ENCODE measurements around the gene REEP3.

Gene REEP3

GRCh38 chr10:63502832-63503231 is 18.4 kb upstream of the REEP3 start:
- peaks cover 9% of the 10 kb centered on the region for H3K4me1 ChIP-seq (ENCODE audit: control insufficient read depth, insufficient read depth, low read length)
- no peaks in the 10 kb centered on the region; a peak in 1 of 3 replicates for H3K36me3 ChIP-seq (ENCODE audit: control insufficient read depth in 2 of 2, insufficient read depth in 1 of 2, low read length in 2 of 2)
- ChIA-PET CTCF (interaction anchor here (0.6 kb wide), 2 partner anchors 110 to 817 kb away, joined by 3 read pairs; no protein-coding TSS in a partner anchor), POLR2A (interaction anchor here (0.7 kb wide), 1 partner anchor 128 kb away, joined by 8 read pairs; no protein-coding TSS in a partner anchor)
- no peak overlapping the region for H3K4me3 ChIP-seq (ENCODE audit: low read depth, low read length)
- TF ChIP-seq PRDM2 (tag by site-specific recombination; IDR thresholded peaks at IDR 0.05; ENCODE audit: borderline replicate concordance) (no peak), ZNF664 (tag by site-specific recombination; IDR thresholded peaks at IDR 0.05) (peak; percentile 46; the same call in 1 of the 2 replicates)
- H3K9me3 ChIP-seq (ENCODE audit: control insufficient read depth, insufficient read depth, low read depth, low read length) = no peaks in the 10 kb centered on the region
- H3K27ac ChIP-seq (ENCODE audit: extremely low read depth, low read depth, low read length) = no peak overlapping the region

GRCh38 chr10:63503395-63503794 is 17.8 kb upstream of the REEP3 start:
- ChIA-PET POLR2A (interaction anchor here (0.9 kb wide), 1 partner anchor 18 kb away, joined by 3 read pairs; the partner anchor contains the start of gene REEP3), CTCF (interaction anchor here (0.6 kb wide), 1 partner anchor 110 kb away, joined by 3 read pairs; no protein-coding TSS in a partner anchor)
- Histone ChIP-seq H3K9me3 (ENCODE audit: control insufficient read depth, insufficient read depth, low read depth, low read length) (no peaks in the 10 kb centered on the region), H3K27ac (ENCODE audit: extremely low read depth, low read depth, low read length) (no peak overlapping the region), H3K4me1 (ENCODE audit: control insufficient read depth, insufficient read depth, low read length) (peaks cover 7% of the 10 kb centered on the region; the same call in 1 of the 2 replicates), H3K4me3 (ENCODE audit: low read depth, low read length) (no peak overlapping the region), H3K36me3 (ENCODE audit: control insufficient read depth in 2 of 2, insufficient read depth in 1 of 2, low read length in 2 of 2) (no peaks in the 10 kb centered on the region; a peak in 1 of 3 replicates)
- TF ChIP-seq ZSCAN30 (tag by site-specific recombination; IDR thresholded peaks at IDR 0.05) (no peak), ZNF18 (tag by site-specific recombination; IDR thresholded peaks at IDR 0.05) (no peak), ZNF701 (tag by site-specific recombination; IDR thresholded peaks at IDR 0.05) (no peak), ZNF132 (tag by site-specific recombination; IDR thresholded peaks at IDR 0.05; ENCODE audit: borderline replicate concordance) (no peak), ZXDB (tag by site-specific recombination; IDR thresholded peaks at IDR 0.05) (no peak), ZNF624 (tag by site-specific recombination; IDR thresholded peaks at IDR 0.05) (no peak), ZNF335 (tag by site-specific recombination; conservative IDR thresholded peaks at IDR 0.05) (no peak), ZNF580 (tag by site-specific recombination; IDR thresholded peaks at IDR 0.05) (no peak), ZBTB10 (tag by site-specific recombination; IDR thresholded peaks at IDR 0.05) (no peak), ZNF510 (tag by site-specific recombination; IDR thresholded peaks at IDR 0.05; ENCODE audit: insufficient replicate concordance) (no peak), PRDM10 (tag by site-specific recombination; IDR thresholded peaks at IDR 0.05) (no peak)
